HepG2 (cell line): ENCODE measurements around the gene ARFGAP1. TPM values are rescaled to one million over a fixed set of nuclear protein-coding genes. Genes with fewer than 3 reads are reported as not detected.

Experiments used
- ATAC-seq: fragments of 200-7000 bp; cut with Tn5 transposase; 3 replicates; pipeline ENCODE4 v1.9.1; 2020; ENCODE audit warnings: mild to moderate bottlenecking, moderate library complexity
- BruUV-seq: library from RNA; stranded (reverse); fragments of 400-500 nt; replicated peaks from 2 replicates; lab custom pipeline; 2021; lab: Mats Ljungman, UMichigan
- CTCF ChIA-PET: fragments of 300-600 bp; formaldehyde crosslinking; extraction: SDS; loops from one replicate; lab custom pipeline; 2021; ENCODE audit warnings: low total read pairs, inconsistent platforms, low intra/inter-chr PET ratio; lab: Yijun Ruan, JAX
- POLR2A ChIA-PET: fragments of 350-600 bp; sonication (Branson Sonifier 250); formaldehyde crosslinking; loops from one replicate; lab custom pipeline; 2020; ENCODE audit warnings: antibody characterized with exemption, inconsistent platforms; lab: Yijun Ruan, JAX
- DNase-seq: peaks from one replicate; pipeline ENCODE4 v3.0.0-alpha.2; 2015; ENCODE audit warnings: low spot score
- FAIRE-seq: peaks from 3 replicates; lab custom pipeline; 2011; peaks lifted over from hg19 to GRCh38; lab: Jason Lieb, UNC
- H2AFZ ChIP-seq: one replicate; pipeline ENCODE4 v1.6.1; 2011; ENCODE audit warnings: low read length, inconsistent platforms
- H3K27ac ChIP-seq: fragments of 300-600 bp; 3 replicates; pipeline ENCODE4 v1.8.0; 2011; ENCODE audit warnings: mixed run types, mild to moderate bottlenecking, mixed read lengths, low read length, inconsistent platforms; ENCODE audit not compliant: insufficient read depth; ENCODE audit errors: extremely low read length
- H3K27me3 ChIP-seq, 2 experiments: fragments of 200-600 bp in 1 of 2; 2 replicates in 1 of 2; 3 replicates in 1 of 2; pipeline versions ENCODE4 v1.6.0 to v1.8.0; 2011; ENCODE audit warnings: low read length in 2 of 2, mild to moderate bottlenecking in 2 of 2, moderate library complexity in 2 of 2, inconsistent platforms in 1 of 2; ENCODE audit not compliant: insufficient read depth in 2 of 2, control insufficient read depth in 1 of 2
- H3K36me3 ChIP-seq, 2 experiments: fragments of 200-600 bp in 1 of 2; replicated peaks in 1 of 2; 2 replicates in 1 of 2; 3 replicates in 1 of 2; pipeline versions ENCODE4 v1.5.1 to v1.8.0; 2011; ENCODE audit warnings: low read length in 2 of 2, inconsistent platforms in 1 of 2; ENCODE audit not compliant: insufficient read depth in 2 of 2, control insufficient read depth in 1 of 2
- H3K4me1 ChIP-seq: 2 replicates; pipeline ENCODE4 v1.5.1; 2012; ENCODE audit warnings: low read length, inconsistent platforms; ENCODE audit not compliant: insufficient read depth
- H3K4me2 ChIP-seq: 2 replicates; pipeline ENCODE4 v1.6.0; 2011; ENCODE audit warnings: low read depth, low read length, inconsistent platforms
- H3K4me3 ChIP-seq, 3 experiments: fragments of 200-600 bp in 1 of 3; sonication (generic), shearing (Covaris generic) in 1 of 3; replicated peaks in 1 of 3; 2 replicates each; pipeline ENCODE4 v1.5.1; 2011 to 2016; ENCODE audit warnings: low read length in 3 of 3, inconsistent platforms in 2 of 3, low read depth in 2 of 3, mild to moderate bottlenecking in 2 of 3, control low read depth in 1 of 3, mixed read lengths in 1 of 3; ENCODE audit not compliant: insufficient read depth in 1 of 3
- H3K79me2 ChIP-seq: one replicate; pipeline ENCODE4 v1.6.1; 2011; ENCODE audit warnings: low read length, inconsistent platforms; ENCODE audit not compliant: insufficient read depth
- H3K9ac ChIP-seq: 2 replicates; pipeline ENCODE4 v1.6.0; 2011; ENCODE audit warnings: mild to moderate bottlenecking, low read depth, low read length, inconsistent platforms; ENCODE audit not compliant: insufficient read depth
- H3K9me3 ChIP-seq: 2 replicates; pipeline ENCODE4 v1.5.1; 2012; ENCODE audit warnings: mild to moderate bottlenecking, low read length
- H4K20me1 ChIP-seq: 2 replicates; pipeline ENCODE4 v1.6.0; 2011; ENCODE audit warnings: inconsistent platforms, mild to moderate bottlenecking, low read length, moderate library complexity; ENCODE audit not compliant: insufficient read depth
- FOXA1 ChIP-seq, 2 experiments: fragments of 450-650 bp in 1 of 2; sonication (generic) in 1 of 2; formaldehyde crosslinking in 1 of 2; IDR thresholded peaks; 2 replicates each; pipeline versions ENCODE4 v1.4.0 to v1.6.1; 2016 to 2020; ENCODE audit warnings: missing genetic modification reagents in 1 of 2
- JUNB ChIP-seq: sonication (generic); formaldehyde crosslinking; IDR thresholded peaks from 2 replicates; pipeline ENCODE4 v1.8.0; 2022; ENCODE audit warnings: missing genetic modification reagents, mild to moderate bottlenecking, borderline replicate concordance
- NBN ChIP-seq: fragments of 450-650 bp; conservative IDR thresholded peaks from 2 replicates; pipeline ENCODE4 v1.6.1; 2017
- ZMYM3 ChIP-seq: sonication (generic); formaldehyde crosslinking; IDR thresholded peaks from 2 replicates; pipeline ENCODE4 v1.5.1; 2020; ENCODE audit warnings: mild to moderate bottlenecking, missing genetic modification reagents
- ZNF282 ChIP-seq: fragments of 450-650 bp; IDR thresholded peaks from 2 replicates; pipeline ENCODE4 v1.6.1; 2018; ENCODE audit not compliant: partially characterized antibody
- ZNF549 ChIP-seq: sonication (generic); formaldehyde crosslinking; IDR thresholded peaks from 2 replicates; pipeline ENCODE4 v1.5.0; 2020; ENCODE audit warnings: missing genetic modification reagents
- ZNF557 ChIP-seq: sonication (generic); formaldehyde crosslinking; IDR thresholded peaks from 2 replicates; pipeline ENCODE4 v1.4.0; 2020; ENCODE audit warnings: missing genetic modification reagents
- WGBS: methylation state at CpG from one replicate; pipeline ENCODE4 v1.1.6; 2017; ENCODE audit warnings: low lambda C conversion rate; 5-methylcytosine and 5-hydroxymethylcytosine counted together
- in situ Hi-C: cut with HindIII; loops from 2 replicates; pipeline ENCODE4 v1.10.0; 2017; ENCODE audit warnings: low pct_unique_long_range_greater_than_20kb; ENCODE audit not compliant: extremely low pct_ligation_motif_present
- intact Hi-C: fragments of 100-400 bp; cut with micrococcal nuclease; formaldehyde crosslinking; loops from one replicate; pipeline ENCODE4 v1.10.0; 2022; ENCODE audit not compliant: unreplicated experiment
- polyA plus RNA-seq, 8 experiments: library from polyadenylated mRNA; depleted of rRNA in 3 of 8; stranded (reverse) in 7 of 8; unstranded in 1 of 8; fragments of >200 nt; fragmentation: Illumina TruSeq in 4 of 8; extraction: Trizol in 4 of 8; gene quantifications; 2 replicates each; pipeline versions ENCODE4 v1.2.1 to v1.2.3, GENCODE V29; 2011 to 2016; ENCODE audit warnings: low read depth in 4 of 8, missing spikeins in 1 of 8, mixed read lengths in 1 of 8; ENCODE audit not compliant: insufficient read depth in 1 of 8
- total RNA-seq, 5 experiments: library from RNA; depleted of rRNA; stranded (reverse); fragments of >200 nt; fragmentation: Illumina TruSeq; extraction: Trizol; gene quantifications; 2 replicates each; pipeline ENCODE4 v1.2.3, GENCODE V29; 2016; ENCODE audit warnings: low read depth in 1 of 5
- TF ChIP-seq, protein P1 (sequence below): sonication (generic); formaldehyde crosslinking; conservative IDR thresholded peaks from 2 replicates; pipeline ENCODE4 v1.8.0; 2022; ENCODE audit warnings: low read depth, missing genetic modification reagents
- TF ChIP-seq, protein P2 (sequence below): sonication (generic); formaldehyde crosslinking; IDR thresholded peaks from 2 replicates; pipeline ENCODE4 v1.4.0; 2020; ENCODE audit warnings: missing genetic modification reagents
- TF ChIP-seq, protein P3 (sequence below), 2 experiments: sonication (generic) in 1 of 2; formaldehyde crosslinking in 1 of 2; IDR thresholded peaks; 2 replicates each; pipeline versions ENCODE4 v1.6.1 to v1.9.0; 2014 to 2022; ENCODE audit warnings: antibody characterized with exemption in 1 of 2, borderline replicate concordance in 1 of 2, inconsistent platforms in 1 of 2, low read depth in 1 of 2, missing genetic modification reagents in 1 of 2
- TF ChIP-seq, protein P4 (sequence below): fragments of 450-650 bp; IDR thresholded peaks from 2 replicates; pipeline ENCODE4 v1.6.1; 2017

ARFGAP1 gene
- total and polyA plus RNA-seq, 2 of the 13 experiments (the other 11 are each of a cell fraction or from before 2014, with no cell fraction given), result 132 TPM

DNA sequence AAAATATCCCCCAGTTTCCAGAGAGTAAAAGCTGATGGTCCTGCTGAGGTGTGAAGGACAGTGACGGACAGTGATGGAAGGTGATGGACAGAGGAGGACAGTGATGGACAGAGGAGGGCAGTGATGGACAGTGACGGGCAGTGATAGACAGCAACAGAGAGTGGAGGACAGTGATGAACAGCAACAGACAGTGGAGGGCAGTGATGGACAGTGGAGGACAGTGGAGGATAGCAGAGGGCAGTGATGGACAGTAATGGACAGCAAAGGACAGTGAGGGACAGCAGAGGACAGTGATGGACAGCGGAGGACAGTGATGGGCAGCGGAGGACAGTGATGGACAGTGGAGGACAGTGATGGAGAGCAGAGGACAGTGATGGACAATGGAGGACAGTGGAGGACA, 15.7 kb upstream of the ARFGAP1 start:
- Histone ChIP-seq H3K4me1 (peaks cover 38% of the 10 kb centered on the region), H3K36me3 (no peaks in the 10 kb centered on the region), H3K4me2 (no peak overlapping the region), H4K20me1 (peaks cover 5% of the 10 kb centered on the region; the same call in 1 of the 2 replicates), H3K79me2 (no peaks in the 10 kb centered on the region), H3K27ac (no peak overlapping the region), H3K9me3 (no peaks in the 10 kb centered on the region), H3K9ac (no peak overlapping the region), H3K27me3 (peaks cover 41 to 90% of the 10 kb centered on the region in 2 experiments), H3K4me3 (no peak overlapping the region), H2AFZ (no peak overlapping the region)
- 68% methylated on average over 4 of the region's 4 CpGs for WGBS
- BruUV-seq, result no TSS peak
- POLR2A ChIA-PET, result no interaction called here
- ATAC-seq (no peak), FAIRE-seq (no peak), DNase-seq (no peak)
- in situ Hi-C loops (no loop called here), intact Hi-C loops (no loop called here)
- CTCF ChIA-PET, result interaction anchor here (0.7 kb wide), 1 partner anchor 68 kb away, joined by 3 read pairs; no protein-coding TSS in a partner anchor
- no peak for TF ChIP-seq ZNF549 (CRISPR knock-in tag)
- TF ChIP-seq, protein P1, sequence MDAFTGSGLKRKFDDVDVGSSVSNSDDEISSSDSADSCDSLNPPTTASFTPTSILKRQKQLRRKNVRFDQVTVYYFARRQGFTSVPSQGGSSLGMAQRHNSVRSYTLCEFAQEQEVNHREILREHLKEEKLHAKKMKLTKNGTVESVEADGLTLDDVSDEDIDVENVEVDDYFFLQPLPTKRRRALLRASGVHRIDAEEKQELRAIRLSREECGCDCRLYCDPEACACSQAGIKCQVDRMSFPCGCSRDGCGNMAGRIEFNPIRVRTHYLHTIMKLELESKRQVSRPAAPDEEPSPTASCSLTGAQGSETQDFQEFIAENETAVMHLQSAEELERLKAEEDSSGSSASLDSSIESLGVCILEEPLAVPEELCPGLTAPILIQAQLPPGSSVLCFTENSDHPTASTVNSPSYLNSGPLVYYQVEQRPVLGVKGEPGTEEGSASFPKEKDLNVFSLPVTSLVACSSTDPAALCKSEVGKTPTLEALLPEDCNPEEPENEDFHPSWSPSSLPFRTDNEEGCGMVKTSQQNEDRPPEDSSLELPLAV (CRISPR knock-in tag), result 0 out of 2 replicates have a peak, but pooled peaks have one; percentile 29
- no peak for TF ChIP-seq ZMYM3 (CRISPR knock-in tag)
- peak; percentile 93 for TF ChIP-seq ZNF282
- TF ChIP-seq, protein P2, sequence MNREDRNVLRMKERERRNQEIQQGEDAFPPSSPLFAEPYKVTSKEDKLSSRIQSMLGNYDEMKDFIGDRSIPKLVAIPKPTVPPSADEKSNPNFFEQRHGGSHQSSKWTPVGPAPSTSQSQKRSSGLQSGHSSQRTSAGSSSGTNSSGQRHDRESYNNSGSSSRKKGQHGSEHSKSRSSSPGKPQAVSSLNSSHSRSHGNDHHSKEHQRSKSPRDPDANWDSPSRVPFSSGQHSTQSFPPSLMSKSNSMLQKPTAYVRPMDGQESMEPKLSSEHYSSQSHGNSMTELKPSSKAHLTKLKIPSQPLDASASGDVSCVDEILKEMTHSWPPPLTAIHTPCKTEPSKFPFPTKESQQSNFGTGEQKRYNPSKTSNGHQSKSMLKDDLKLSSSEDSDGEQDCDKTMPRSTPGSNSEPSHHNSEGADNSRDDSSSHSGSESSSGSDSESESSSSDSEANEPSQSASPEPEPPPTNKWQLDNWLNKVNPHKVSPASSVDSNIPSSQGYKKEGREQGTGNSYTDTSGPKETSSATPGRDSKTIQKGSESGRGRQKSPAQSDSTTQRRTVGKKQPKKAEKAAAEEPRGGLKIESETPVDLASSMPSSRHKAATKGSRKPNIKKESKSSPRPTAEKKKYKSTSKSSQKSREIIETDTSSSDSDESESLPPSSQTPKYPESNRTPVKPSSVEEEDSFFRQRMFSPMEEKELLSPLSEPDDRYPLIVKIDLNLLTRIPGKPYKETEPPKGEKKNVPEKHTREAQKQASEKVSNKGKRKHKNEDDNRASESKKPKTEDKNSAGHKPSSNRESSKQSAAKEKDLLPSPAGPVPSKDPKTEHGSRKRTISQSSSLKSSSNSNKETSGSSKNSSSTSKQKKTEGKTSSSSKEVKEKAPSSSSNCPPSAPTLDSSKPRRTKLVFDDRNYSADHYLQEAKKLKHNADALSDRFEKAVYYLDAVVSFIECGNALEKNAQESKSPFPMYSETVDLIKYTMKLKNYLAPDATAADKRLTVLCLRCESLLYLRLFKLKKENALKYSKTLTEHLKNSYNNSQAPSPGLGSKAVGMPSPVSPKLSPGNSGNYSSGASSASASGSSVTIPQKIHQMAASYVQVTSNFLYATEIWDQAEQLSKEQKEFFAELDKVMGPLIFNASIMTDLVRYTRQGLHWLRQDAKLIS, result no peak
- TF ChIP-seq, protein P3, sequence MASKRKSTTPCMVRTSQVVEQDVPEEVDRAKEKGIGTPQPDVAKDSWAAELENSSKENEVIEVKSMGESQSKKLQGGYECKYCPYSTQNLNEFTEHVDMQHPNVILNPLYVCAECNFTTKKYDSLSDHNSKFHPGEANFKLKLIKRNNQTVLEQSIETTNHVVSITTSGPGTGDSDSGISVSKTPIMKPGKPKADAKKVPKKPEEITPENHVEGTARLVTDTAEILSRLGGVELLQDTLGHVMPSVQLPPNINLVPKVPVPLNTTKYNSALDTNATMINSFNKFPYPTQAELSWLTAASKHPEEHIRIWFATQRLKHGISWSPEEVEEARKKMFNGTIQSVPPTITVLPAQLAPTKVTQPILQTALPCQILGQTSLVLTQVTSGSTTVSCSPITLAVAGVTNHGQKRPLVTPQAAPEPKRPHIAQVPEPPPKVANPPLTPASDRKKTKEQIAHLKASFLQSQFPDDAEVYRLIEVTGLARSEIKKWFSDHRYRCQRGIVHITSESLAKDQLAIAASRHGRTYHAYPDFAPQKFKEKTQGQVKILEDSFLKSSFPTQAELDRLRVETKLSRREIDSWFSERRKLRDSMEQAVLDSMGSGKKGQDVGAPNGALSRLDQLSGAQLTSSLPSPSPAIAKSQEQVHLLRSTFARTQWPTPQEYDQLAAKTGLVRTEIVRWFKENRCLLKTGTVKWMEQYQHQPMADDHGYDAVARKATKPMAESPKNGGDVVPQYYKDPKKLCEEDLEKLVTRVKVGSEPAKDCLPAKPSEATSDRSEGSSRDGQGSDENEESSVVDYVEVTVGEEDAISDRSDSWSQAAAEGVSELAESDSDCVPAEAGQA (IDR thresholded peaks at IDR 0.05; ENCODE audit: low read depth), result no peak
- TF ChIP-seq, protein P3 (CRISPR knock-in tag; IDR thresholded peaks at IDR 0.05; ENCODE audit: borderline replicate concordance), result no peak
- TF ChIP-seq ZNF557 (CRISPR knock-in tag), result no peak
- peak; percentile 33; the same call in 1 of the 2 replicates for TF ChIP-seq JUNB (CRISPR knock-in tag)
- TF ChIP-seq, protein P4, sequence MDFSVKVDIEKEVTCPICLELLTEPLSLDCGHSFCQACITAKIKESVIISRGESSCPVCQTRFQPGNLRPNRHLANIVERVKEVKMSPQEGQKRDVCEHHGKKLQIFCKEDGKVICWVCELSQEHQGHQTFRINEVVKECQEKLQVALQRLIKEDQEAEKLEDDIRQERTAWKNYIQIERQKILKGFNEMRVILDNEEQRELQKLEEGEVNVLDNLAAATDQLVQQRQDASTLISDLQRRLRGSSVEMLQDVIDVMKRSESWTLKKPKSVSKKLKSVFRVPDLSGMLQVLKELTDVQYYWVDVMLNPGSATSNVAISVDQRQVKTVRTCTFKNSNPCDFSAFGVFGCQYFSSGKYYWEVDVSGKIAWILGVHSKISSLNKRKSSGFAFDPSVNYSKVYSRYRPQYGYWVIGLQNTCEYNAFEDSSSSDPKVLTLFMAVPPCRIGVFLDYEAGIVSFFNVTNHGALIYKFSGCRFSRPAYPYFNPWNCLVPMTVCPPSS, result 0 out of 2 replicates have a peak, but pooled peaks have one; percentile 42
- TF ChIP-seq NBN, result 0 out of 2 replicates have a peak, but pooled peaks have one; percentile 27
- TF ChIP-seq FOXA1 (IDR thresholded peaks at IDR 0.05), result 0 out of 2 replicates have a peak, but pooled peaks have one; percentile 35
- TF ChIP-seq FOXA1 (CRISPR knock-in tag; IDR thresholded peaks at IDR 0.05), result no peak
